SK-N-SH (cell line): ENCODE results near the gene LEKR1. TPM values are rescaled to one million over a fixed set of nuclear protein-coding genes. Genes with fewer than 3 reads are reported as not detected.

Source experiments
- CTCF ChIA-PET: fragments of 300-600, 350-600 bp; formaldehyde crosslinking; extraction: SDS; loops from one replicate; lab custom pipeline; 2021; lab: Yijun Ruan, JAX
- POLR2A ChIA-PET: fragments of 350-600 bp; sonication (Branson Sonifier 250); formaldehyde crosslinking; extraction: SDS; loops from one replicate; lab custom pipeline; 2020; ENCODE audit warnings: antibody characterized with exemption, inconsistent platforms; lab: Yijun Ruan, JAX
- DNase-seq: peaks from one replicate; pipeline ENCODE4 v3.0.0; 2012
- H2AFZ ChIP-seq: fragments of 200-600 bp; sonication (generic); 2 replicates; pipeline ENCODE4 v1.8.1; 2016; ENCODE audit warnings: antibody characterized with exemption, mild to moderate bottlenecking, low read depth
- H3F3A ChIP-seq: fragments of 200-600 bp; sonication (generic); replicated peaks from 2 replicates; pipeline ENCODE3; 2016; ENCODE audit warnings: antibody characterized with exemption, mild to moderate bottlenecking; ENCODE audit not compliant: insufficient read depth
- H3K27ac ChIP-seq, 2 experiments: fragments of 200-500 bp in 1 of 2; fragments of 200-600 bp in 1 of 2; sonication (Bioruptor generic) in 1 of 2; sonication (generic), shearing (Covaris generic) in 1 of 2; 2 replicates each; pipeline versions ENCODE4 v1.5.1 to v1.6.1; 2014 to 2016; ENCODE audit warnings: low read depth in 2 of 2, inconsistent platforms in 1 of 2, low read length in 1 of 2, mild to moderate bottlenecking in 1 of 2, mixed read lengths in 1 of 2
- H3K27me3 ChIP-seq: fragments of 200-600 bp; sonication (generic), shearing (Covaris generic); 2 replicates; pipeline ENCODE4 v1.6.1; 2016; ENCODE audit warnings: mixed run types; ENCODE audit not compliant: insufficient read depth
- H3K36me3 ChIP-seq, 2 experiments: fragments of 200-500 bp in 1 of 2; fragments of 200-600 bp in 1 of 2; sonication (Bioruptor generic) in 1 of 2; sonication (generic) in 1 of 2; replicated peaks in 1 of 2; 2 replicates each; pipeline versions ENCODE3 to v1.5.1; 2014 to 2016; ENCODE audit warnings: low read length in 1 of 2, mild to moderate bottlenecking in 1 of 2; ENCODE audit not compliant: insufficient read depth in 2 of 2, control insufficient read depth in 1 of 2
- H3K4me1 ChIP-seq, 2 experiments: fragments of 200-500 bp in 1 of 2; fragments of 200-600 bp in 1 of 2; sonication (Bioruptor generic) in 1 of 2; sonication (generic), shearing (Covaris generic) in 1 of 2; 2 replicates each; pipeline versions ENCODE4 v1.5.1 to v1.6.1; 2014 to 2016; ENCODE audit warnings: low read depth in 1 of 2, low read length in 1 of 2, mixed run types in 1 of 2; ENCODE audit not compliant: insufficient read depth in 2 of 2, control insufficient read depth in 1 of 2
- H3K4me2 ChIP-seq: fragments of 200-600 bp; sonication (generic), shearing (Covaris generic); 2 replicates; pipeline ENCODE4 v1.6.1; 2017; ENCODE audit warnings: mixed run types
- H3K4me3 ChIP-seq, 2 experiments: fragments of 200-500 bp in 1 of 2; fragments of 200-600 bp in 1 of 2; sonication (Bioruptor generic) in 1 of 2; sonication (generic), shearing (Covaris generic) in 1 of 2; 2 replicates each; pipeline versions ENCODE4 v1.5.1 to v1.8.1; 2014 to 2016; ENCODE audit warnings: low read depth in 2 of 2, inconsistent platforms in 1 of 2, low read length in 1 of 2, mild to moderate bottlenecking in 1 of 2, mixed read lengths in 1 of 2, moderate library complexity in 1 of 2
- H3K79me2 ChIP-seq: fragments of 200-600 bp; sonication (generic); 2 replicates; pipeline ENCODE4 v1.8.1; 2017; ENCODE audit warnings: mild to moderate bottlenecking; ENCODE audit not compliant: insufficient read depth
- H3K9ac ChIP-seq: fragments of 200-600 bp; sonication (generic); 2 replicates; pipeline ENCODE4 v1.6.1; 2017; ENCODE audit warnings: mixed run types
- H3K9me2 ChIP-seq: fragments of 200-600 bp; sonication (generic); 2 replicates; pipeline ENCODE4 v1.6.1; 2017; ENCODE audit warnings: mixed run types
- H3K9me3 ChIP-seq: fragments of 200-600 bp; sonication (generic); 2 replicates; pipeline ENCODE4 v1.6.1; 2017; ENCODE audit warnings: mixed run types, mild to moderate bottlenecking, moderate library complexity
- H4K20me1 ChIP-seq: fragments of 200-600 bp; sonication (generic); 2 replicates; pipeline ENCODE4 v1.6.1; 2017; ENCODE audit warnings: mild to moderate bottlenecking, mixed run types; ENCODE audit not compliant: insufficient read depth
- CHD2 ChIP-seq: fragments of 150-350 bp; IDR thresholded peaks from 2 replicates; pipeline ENCODE4 v1.6.1; 2018; ENCODE audit warnings: low read length; ENCODE audit not compliant: partially characterized antibody
- IRF3 ChIP-seq: fragments of 150-350 bp; IDR thresholded peaks from 2 replicates; pipeline ENCODE4 v1.6.1; 2016; ENCODE audit warnings: mild to moderate bottlenecking, low read depth, low read length
- JUND ChIP-seq: IDR thresholded peaks from 2 replicates; pipeline ENCODE4 v1.4.0; 2012
- MEF2A ChIP-seq: IDR thresholded peaks from 2 replicates; pipeline ENCODE4 v1.4.0; 2012; ENCODE audit warnings: low read depth, borderline replicate concordance
- MXI1 ChIP-seq: IDR thresholded peaks from 2 replicates; pipeline ENCODE4 v1.6.1; 2012; ENCODE audit warnings: mild to moderate bottlenecking, low read depth, low read length, improper control_type of control experiment
- POLR2AphosphoS5 ChIP-seq: IDR thresholded peaks from 2 replicates; pipeline ENCODE4 v1.6.1; 2012; ENCODE audit warnings: low read depth, low read length
- RCOR1 ChIP-seq: fragments of 150-350 bp; IDR thresholded peaks from 2 replicates; pipeline ENCODE4 v1.6.1; 2017; ENCODE audit warnings: antibody characterized with exemption, low read length
- REST ChIP-seq: IDR thresholded peaks from 2 replicates; pipeline ENCODE4 v1.6.1; 2012; ENCODE audit warnings: mild to moderate bottlenecking, low read depth, low read length, moderate library complexity
- SIN3A ChIP-seq: IDR thresholded peaks from 2 replicates; pipeline ENCODE4 v1.6.1; 2012; ENCODE audit warnings: low read depth, mild to moderate bottlenecking, low read length, moderate library complexity, borderline replicate concordance
- TCF12 ChIP-seq: IDR thresholded peaks from 2 replicates; pipeline ENCODE4 v1.4.0; 2012
- TEAD4 ChIP-seq: IDR thresholded peaks from 2 replicates; pipeline ENCODE4 v1.4.0; 2012; ENCODE audit warnings: mild to moderate bottlenecking, borderline replicate concordance; ENCODE audit not compliant: insufficient read depth
- USF2 ChIP-seq: fragments of 150-350 bp; IDR thresholded peaks from 2 replicates; pipeline ENCODE4 v1.6.1; 2017; ENCODE audit warnings: antibody characterized with exemption, low read length, low read depth, borderline replicate concordance
- ZBTB33 ChIP-seq: IDR thresholded peaks from 2 replicates; pipeline ENCODE4 v1.4.0; 2012; ENCODE audit warnings: low read depth, borderline replicate concordance
- WGBS: methylation state at CpG from one replicate; pipeline ENCODE4 v1.1.6; 2017; ENCODE audit warnings: low lambda C conversion rate; 5-methylcytosine and 5-hydroxymethylcytosine counted together
- polyA plus RNA-seq, 3 experiments: library from polyadenylated mRNA; depleted of rRNA; stranded (reverse); fragments of >200 nt; gene quantifications; 2 replicates each; pipeline ENCODE4 v1.2.3, GENCODE V29; 2012

Gene LEKR1
- polyA plus RNA-seq, 1 of the 3 experiments (the other 2 are of a cell fraction): 0.30 TPM

GRCh38 chr3:157088601-157089454 lies 262.7 kb downstream of the LEKR1 start (continued):
- TF ChIP-seq ZBTB33 (no peak), RCOR1 (no peak), REST (no peak), SIN3A (0 out of 2 replicates have a peak, but pooled peaks have one; percentile 11), POLR2AphosphoS5 (peak; percentile 72; the same call in 1 of the 2 replicates), IRF3 (no peak)
- TF ChIP-seq, all 33 proteins: peak for 14

GRCh38 chr3:157089455-157090221 lies 263.5 kb downstream of the LEKR1 start:
- peak overlapping the region in 1 of 2 experiments; percentile 71; a peak in 1 of 4 replicates for H3K4me3 ChIP-seq
- DNase-seq: no peak
- H3K9ac ChIP-seq: peak overlapping the region; percentile 91; the same call in 1 of the 2 replicates
- H3K4me2 ChIP-seq: peak overlapping the region; percentile 87; the same call in 1 of the 2 replicates
- peaks cover 15 to 38% of the 10 kb centered on the region in 2 experiments for H3K4me1 ChIP-seq
- H4K20me1 ChIP-seq: no peaks in the 10 kb centered on the region
- ChIA-PET POLR2A (interaction anchor here (0.7 to 2.3 kb wide), 21 partner anchors 10 to 937 kb away, joined by 3 to 16 read pairs (median 4); partner anchors contain the start of genes SSR3 and TIPARP), CTCF (interaction anchor here (0.7 to 6.8 kb wide), 11 partner anchors 13 to 939 kb away, joined by 3 to 75 read pairs (median 4); partner anchors contain the start of gene TIPARP)
- H3K9me3 ChIP-seq: no peaks in the 10 kb centered on the region
- TF ChIP-seq TEAD4: no peak
- TF ChIP-seq JUND: no peak
- no peak for TF ChIP-seq MXI1
- no peak for TF ChIP-seq TCF12
- no peak for TF ChIP-seq CHD2
- no peak for TF ChIP-seq MEF2A
- no peak for TF ChIP-seq USF2
- no peaks in the 10 kb centered on the region for H3K36me3 ChIP-seq
- WGBS: 79% methylated on average over 16 of the region's 18 CpGs
- no peaks in the 10 kb centered on the region for H3K79me2 ChIP-seq
- H3K9me2 ChIP-seq: no peaks in the 10 kb centered on the region
- peaks cover 15% of the 10 kb centered on the region for H3F3A ChIP-seq
- H3K27me3 ChIP-seq: no peaks in the 10 kb centered on the region
- peak overlapping the region; percentile 95 to 99 for H3K27ac ChIP-seq
- H2AFZ ChIP-seq: peak overlapping the region; percentile 97
